K562 (cell line): ENCODE data around the gene PGAP2. TPM values are rescaled to one million over a fixed set of nuclear protein-coding genes. Genes with fewer than 3 reads are reported as not detected.
A peak's percentile ranks its signal among the peaks of the same experiment; 100 is the strongest.

Experiments used
- ATF1 ChIP-seq, 2 experiments: fragments of 450-650 bp in 1 of 2; IDR thresholded peaks; 2 replicates each; pipeline ENCODE4 v1.6.1; 2016; ENCODE audit warnings: missing compliant biosample characterization in 1 of 2, missing genetic modification characterization in 1 of 2
- BMI1 ChIP-seq: fragments of 150-350 bp; IDR thresholded peaks from 2 replicates; pipeline ENCODE4 v1.6.1; 2014; ENCODE audit warnings: low read length
- CTCF ChIP-seq, 3 experiments: IDR thresholded peaks in 2 of 3; conservative IDR thresholded peaks in 1 of 3; 2 replicates each; pipeline ENCODE4 v1.5.1; 2011 to 2012; ENCODE audit warnings: low read length in 3 of 3, mild to moderate bottlenecking in 3 of 3, control low read depth in 2 of 3, improper control_type of control experiment in 1 of 3, inconsistent platforms in 1 of 3, low read depth in 1 of 3, mixed read lengths in 1 of 3, moderate library complexity in 1 of 3; ENCODE audit not compliant: insufficient read depth in 2 of 3
- FOXM1 ChIP-seq, 2 experiments: fragments of 450-650 bp in 1 of 2; sonication (generic) in 1 of 2; formaldehyde crosslinking in 1 of 2; IDR thresholded peaks; 2 replicates each; pipeline versions ENCODE4 v1.6.1 to v1.9.0; 2017 to 2022; ENCODE audit warnings: low read depth in 2 of 2, mild to moderate bottlenecking in 2 of 2, missing genetic modification reagents in 1 of 2, moderate library complexity in 1 of 2
- HCFC1 ChIP-seq: IDR thresholded peaks from 2 replicates; pipeline ENCODE4 v1.6.1; 2012; ENCODE audit warnings: low read depth, low read length, improper control_type of control experiment
- MAZ ChIP-seq, 2 experiments: fragments of 450-650 bp in 1 of 2; sonication (generic) in 1 of 2; formaldehyde crosslinking; IDR thresholded peaks in 1 of 2; conservative IDR thresholded peaks in 1 of 2; 2 replicates each; pipeline versions ENCODE4 v1.4.0 to v1.5.0; 2020; ENCODE audit warnings: mild to moderate bottlenecking in 1 of 2, missing genetic modification reagents in 1 of 2
- PKNOX1 ChIP-seq: fragments of 450-650 bp; IDR thresholded peaks from 2 replicates; pipeline ENCODE4 v1.6.1; 2016
- PML ChIP-seq: IDR thresholded peaks from 2 replicates; pipeline ENCODE4 v1.6.1; 2012; ENCODE audit warnings: low read length, inconsistent platforms
- RBBP5 ChIP-seq: fragments of 200-600 bp; sonication (generic); IDR thresholded peaks from 2 replicates; pipeline ENCODE4 v1.6.1; 2012; ENCODE audit warnings: borderline replicate concordance, mild to moderate bottlenecking, low read length, control low read depth, inconsistent platforms; ENCODE audit not compliant: insufficient read depth, poor library complexity, severe bottlenecking
- SMC3 ChIP-seq: conservative IDR thresholded peaks from 2 replicates; pipeline ENCODE4 v1.6.1; 2011; ENCODE audit warnings: low read depth, low read length, improper control_type of control experiment; ENCODE audit not compliant: insufficient read depth
- TFE3 ChIP-seq: fragments of 450-650 bp; formaldehyde crosslinking; IDR thresholded peaks from 2 replicates; pipeline ENCODE4 v1.4.0; 2020; ENCODE audit warnings: mild to moderate bottlenecking, mixed read lengths
- YBX1 ChIP-seq: fragments of 450-650 bp; IDR thresholded peaks from 2 replicates; pipeline ENCODE4 v1.7.1; 2016; ENCODE audit warnings: mild to moderate bottlenecking
- ZFX ChIP-seq: sonication (generic); formaldehyde crosslinking; IDR thresholded peaks from 2 replicates; pipeline ENCODE4 v1.8.0; 2022; ENCODE audit warnings: mild to moderate bottlenecking, missing genetic modification reagents, moderate library complexity
- ZNF175 ChIP-seq: fragments of 200-800 bp; sonication (Bioruptor generic); IDR thresholded peaks from 2 replicates; pipeline ENCODE4 v1.6.1; 2016; ENCODE audit warnings: low read depth, mild to moderate bottlenecking, missing genetic modification characterization, missing compliant biosample characterization
- ZNF253 ChIP-seq: fragments of 250-450 bp; sonication (Bioruptor Pico); conservative IDR thresholded peaks from 2 replicates; pipeline ENCODE4 v1.6.1; 2021; ENCODE audit warnings: mild to moderate bottlenecking
- polyA plus RNA-seq, 8 experiments: library from polyadenylated mRNA; depleted of rRNA in 4 of 8; stranded (reverse) in 5 of 8; unstranded in 3 of 8; fragments of >200 nt; fragmentation: Nextera tagmentation in 2 of 8; fragmentation: Illumina TruSeq in 1 of 8; extraction: Ambion mirVana in 2 of 8; extraction: Trizol in 1 of 8; gene quantifications; 2 replicates each; pipeline versions ENCODE4 v1.2.1 to v1.2.3, GENCODE V29; 2011 to 2014; ENCODE audit warnings: inconsistent platforms in 1 of 8, missing spikeins in 1 of 8
- total RNA-seq, 7 experiments: library from RNA; depleted of rRNA in 6 of 7; stranded (reverse); fragments of >200 nt in 6 of 7; fragmentation: Illumina TruSeq in 2 of 7; extraction: Trizol in 2 of 7; gene quantifications; 2 replicates each; pipeline versions ENCODE4 v1.2.1 to v1.2.3, GENCODE V29; 2011 to 2021; ENCODE audit warnings: low replicate concordance in 1 of 7
- TF ChIP-seq, protein P1 (sequence below): IDR thresholded peaks from 2 replicates; pipeline ENCODE4 v1.6.1; 2011; ENCODE audit not compliant: insufficient read length; ENCODE audit errors: extremely low read depth
- TF ChIP-seq, protein P2 (sequence below): sonication (generic); formaldehyde crosslinking; IDR thresholded peaks from 2 replicates; pipeline ENCODE4 v1.8.0; 2022; ENCODE audit warnings: mild to moderate bottlenecking, low read depth, missing genetic modification reagents
- TF ChIP-seq, protein P3 (sequence below): sonication (generic); formaldehyde crosslinking; IDR thresholded peaks from 2 replicates; pipeline ENCODE4 v1.8.0; 2022; ENCODE audit warnings: missing genetic modification reagents, mild to moderate bottlenecking, moderate library complexity, borderline replicate concordance

PGAP2 gene
- total and polyA plus RNA-seq, 9 of the 15 experiments (the other 6 are each of a cell fraction or from before 2014, with no cell fraction given), result 17.9 to 47.2 (median 33.7) TPM

GRCh38 chr11:3854977-3855807 lies 46.8 kb downstream of the PGAP2 start, which contains the start of gene STIM1 (continued):
- TF ChIP-seq MAZ (CRISPR knock-in tag; conservative IDR thresholded peaks at IDR 0.05 in 1 of 2, IDR thresholded peaks at IDR 0.05 in 1 of 2) (peak; percentile 71 to 78), PML (peak; percentile 43; the same call in 1 of the 2 replicates), TFE3 (no peak), ZNF175 (no peak), CTCF (IDR thresholded peaks at IDR 0.05 in 2 of 3, conservative IDR thresholded peaks at IDR 0.05 in 1 of 3; ENCODE audit: insufficient read depth in 2 of 3, low read depth in 1 of 3, low read length in 3 of 3) (peak; percentile 95 to 96 (median 95)), PKNOX1 (no peak; the same call in 1 of the 2 replicates), ZFX (CRISPR knock-in tag) (peak; percentile 82), HCFC1 (peak; percentile 41), YBX1 (no peak), BMI1 (no peak), ATF1 (CRISPR knock-in tag; IDR thresholded peaks at IDR 0.05) (no peak; the same call in 1 of the 2 replicates), ATF1 (tag; IDR thresholded peaks at IDR 0.05) (peak; percentile 65), FOXM1 (IDR thresholded peaks at IDR 0.05; ENCODE audit: low read depth) (0 out of 2 replicates have a peak, but pooled peaks have one; percentile 11), FOXM1 (CRISPR knock-in tag; IDR thresholded peaks at IDR 0.05; ENCODE audit: low read depth) (no peak), ZNF253 (CRISPR knock-in tag) (no peak), RBBP5 (peak; percentile 54), SMC3 (peak; percentile 89)
- TF ChIP-seq, protein P1, sequence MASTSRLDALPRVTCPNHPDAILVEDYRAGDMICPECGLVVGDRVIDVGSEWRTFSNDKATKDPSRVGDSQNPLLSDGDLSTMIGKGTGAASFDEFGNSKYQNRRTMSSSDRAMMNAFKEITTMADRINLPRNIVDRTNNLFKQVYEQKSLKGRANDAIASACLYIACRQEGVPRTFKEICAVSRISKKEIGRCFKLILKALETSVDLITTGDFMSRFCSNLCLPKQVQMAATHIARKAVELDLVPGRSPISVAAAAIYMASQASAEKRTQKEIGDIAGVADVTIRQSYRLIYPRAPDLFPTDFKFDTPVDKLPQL, result no peak
- TF ChIP-seq, protein P2, sequence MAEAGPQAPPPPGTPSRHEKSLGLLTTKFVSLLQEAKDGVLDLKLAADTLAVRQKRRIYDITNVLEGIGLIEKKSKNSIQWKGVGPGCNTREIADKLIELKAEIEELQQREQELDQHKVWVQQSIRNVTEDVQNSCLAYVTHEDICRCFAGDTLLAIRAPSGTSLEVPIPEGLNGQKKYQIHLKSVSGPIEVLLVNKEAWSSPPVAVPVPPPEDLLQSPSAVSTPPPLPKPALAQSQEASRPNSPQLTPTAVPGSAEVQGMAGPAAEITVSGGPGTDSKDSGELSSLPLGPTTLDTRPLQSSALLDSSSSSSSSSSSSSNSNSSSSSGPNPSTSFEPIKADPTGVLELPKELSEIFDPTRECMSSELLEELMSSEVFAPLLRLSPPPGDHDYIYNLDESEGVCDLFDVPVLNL (CRISPR knock-in tag), result peak; percentile 61
- TF ChIP-seq, protein P3, sequence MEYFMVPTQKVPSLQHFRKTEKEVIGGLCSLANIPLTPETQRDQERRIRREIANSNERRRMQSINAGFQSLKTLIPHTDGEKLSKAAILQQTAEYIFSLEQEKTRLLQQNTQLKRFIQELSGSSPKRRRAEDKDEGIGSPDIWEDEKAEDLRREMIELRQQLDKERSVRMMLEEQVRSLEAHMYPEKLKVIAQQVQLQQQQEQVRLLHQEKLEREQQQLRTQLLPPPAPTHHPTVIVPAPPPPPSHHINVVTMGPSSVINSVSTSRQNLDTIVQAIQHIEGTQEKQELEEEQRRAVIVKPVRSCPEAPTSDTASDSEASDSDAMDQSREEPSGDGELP, result peak; percentile 76
